Caki2 (cell line): ENCODE data around the gene C9orf50. TPM values are rescaled to one million over a fixed set of nuclear protein-coding genes. Genes with fewer than 3 reads are reported as not detected.
"Not testable (repeated sequence)": the region's sequence is repeated elsewhere in the genome, so short reads cannot be mapped to it uniquely, and the experiment has no call there.

Experiments
- DNase-seq: peaks from one replicate; pipeline ENCODE4 v3.0.0-alpha.2; 2015; ENCODE audit warnings: low read depth
- in situ Hi-C: cut with HindIII; loops from 2 replicates; pipeline ENCODE4 v1.10.0; 2016; ENCODE audit warnings: low sequenced_read_pairs, low pct_unique_long_range_greater_than_20kb, mixed read lengths
- total RNA-seq: library from RNA; depleted of rRNA; stranded (reverse); fragments of >200 nt; shearing (Covaris generic); gene quantifications from 2 replicates; pipeline ENCODE4 v1.2.3, GENCODE V29; 2014; ENCODE audit warnings: low replicate concordance; rRNA removed

Gene C9orf50
- total RNA-seq = not detected in 2 replicates

DNA sequence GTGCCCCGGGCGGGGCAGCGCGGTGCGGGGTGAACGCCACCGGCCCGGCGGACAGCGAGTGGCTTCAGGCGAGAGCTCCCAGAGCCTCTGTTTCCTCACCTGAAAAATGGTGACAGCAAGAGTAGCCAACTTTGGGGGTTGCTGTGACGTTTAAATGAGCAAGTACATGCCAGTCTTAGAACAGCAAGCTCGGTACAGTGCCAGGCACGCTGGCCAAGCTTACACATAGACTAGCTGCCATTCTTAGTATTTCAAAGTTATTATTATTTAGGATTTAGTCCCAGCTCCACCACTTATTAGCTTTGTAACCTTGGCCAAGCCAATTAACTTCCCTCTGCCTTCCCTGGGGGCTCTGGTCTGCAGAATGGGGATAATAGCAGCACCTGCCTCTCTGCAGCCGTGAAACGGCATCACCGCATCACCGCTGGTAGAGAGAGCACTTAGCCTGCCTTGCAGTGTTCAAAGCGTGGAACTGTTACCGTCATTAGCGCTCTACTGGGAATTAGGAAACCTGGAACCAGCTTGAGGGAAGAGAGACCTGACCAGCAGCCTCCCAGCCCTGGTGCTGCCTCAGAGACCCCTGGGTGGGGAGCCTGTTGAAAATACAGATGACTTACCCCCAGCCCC is at the start of gene C9orf50:
Gene C9orf50 (minus strand): TSS at position 433 of the 627 bp plus-strand sequence. CDS start 527 bp downstream, outside the sequence.
- in situ Hi-C loops = no loop called here
- DNase-seq = no peak

DNA sequence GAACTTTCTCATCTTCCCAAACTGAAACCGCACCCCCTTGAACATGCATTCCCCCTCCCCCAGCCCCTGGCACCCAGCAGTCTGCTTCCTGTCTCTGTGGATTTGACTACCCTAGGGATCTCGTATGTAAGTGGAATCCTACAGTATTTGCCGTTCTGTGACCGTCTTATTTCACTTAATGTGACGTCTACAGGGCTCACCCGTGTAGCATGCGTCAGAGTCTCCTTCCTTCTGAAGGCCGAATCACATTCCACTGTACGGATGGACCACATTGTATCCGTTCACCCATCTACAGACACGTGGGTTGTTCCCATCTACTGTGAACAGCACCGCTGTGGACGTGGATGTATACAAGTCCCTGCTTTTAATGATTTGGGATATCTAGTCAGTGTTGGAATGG is 49.0 kb upstream of the C9orf50 start:
- in situ Hi-C loops = no loop called here
- DNase-seq = no peak

DNA sequence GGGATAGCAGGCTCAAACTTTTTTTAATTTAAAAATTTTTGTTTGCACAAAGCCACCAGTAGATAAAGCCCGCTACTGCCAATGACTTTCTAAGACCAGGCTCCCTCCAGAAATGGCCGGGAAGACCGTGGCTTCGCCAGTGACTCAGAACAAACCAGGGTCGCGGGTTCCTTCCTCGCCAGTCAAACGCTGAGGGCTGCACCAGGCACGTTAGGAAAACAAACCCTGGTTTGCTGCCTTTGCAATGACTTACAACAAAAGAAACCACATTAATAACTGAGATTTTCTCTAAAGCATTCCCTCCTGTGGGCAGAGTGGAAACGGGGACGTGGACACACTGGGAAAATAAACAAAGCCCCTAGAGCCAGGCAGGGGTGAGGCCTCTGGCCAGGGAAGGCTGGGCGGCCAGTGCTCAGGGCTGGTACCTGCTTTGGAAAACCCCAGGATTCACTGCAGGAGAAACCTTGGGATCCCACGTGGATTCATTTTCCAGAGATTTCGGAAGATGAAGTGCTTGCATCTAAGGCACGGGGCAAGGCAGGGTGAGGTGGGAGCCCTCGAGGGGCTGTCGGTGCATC is 48.3 kb upstream of the C9orf50 start:
- in situ Hi-C loops = no loop called here
- peak; percentile 56 for DNase-seq

- no peak for DNase-seq
- in situ Hi-C loops = no loop called here
Observed at GRCh38 chr9:129667850-129668249, 46.9 kb upstream of the C9orf50 start.

- in situ Hi-C loops = no loop called here
- no peak for DNase-seq
Observed at GRCh38 chr9:129667378-129667777, 46.5 kb upstream of the C9orf50 start.

GRCh38 chr9:129666575-129666974 is 45.7 kb upstream of the C9orf50 start:
- no peak for DNase-seq
- in situ Hi-C loops = no loop called here

DNA sequence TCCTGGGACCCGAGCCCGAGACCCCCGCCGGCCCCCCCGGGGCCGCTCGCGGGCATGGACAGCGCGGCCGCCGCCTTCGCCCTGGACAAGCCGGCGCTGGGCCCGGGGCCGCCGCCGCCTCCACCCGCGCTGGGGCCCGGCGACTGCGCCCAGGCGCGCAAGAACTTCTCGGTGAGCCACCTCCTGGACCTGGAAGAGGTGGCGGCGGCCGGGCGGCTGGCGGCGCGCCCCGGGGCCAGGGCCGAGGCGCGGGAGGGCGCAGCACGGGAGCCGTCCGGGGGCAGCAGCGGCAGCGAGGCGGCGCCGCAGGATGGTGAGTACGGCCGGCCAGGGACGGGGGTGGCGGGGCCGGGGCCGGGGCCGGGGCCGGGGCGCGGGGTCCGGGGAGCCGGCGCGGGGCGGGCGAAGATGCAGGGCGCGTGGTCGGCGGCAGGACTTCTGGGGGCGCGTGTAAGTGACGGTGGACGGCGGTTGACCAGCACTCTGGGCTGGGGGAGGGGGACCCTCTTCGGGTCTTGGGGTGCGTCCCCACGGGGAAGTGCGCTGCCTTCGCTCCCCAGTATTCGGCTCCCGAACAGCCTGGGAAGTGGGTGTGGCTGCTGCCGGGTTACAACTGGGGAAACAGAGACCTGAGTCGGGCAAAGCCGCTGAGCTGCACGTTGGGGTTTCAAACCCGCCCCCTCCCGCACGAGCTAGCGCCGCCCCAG is 45.1 kb upstream of the C9orf50 start:
- DNase-seq = no peak
- in situ Hi-C loops = no loop called here

DNA sequence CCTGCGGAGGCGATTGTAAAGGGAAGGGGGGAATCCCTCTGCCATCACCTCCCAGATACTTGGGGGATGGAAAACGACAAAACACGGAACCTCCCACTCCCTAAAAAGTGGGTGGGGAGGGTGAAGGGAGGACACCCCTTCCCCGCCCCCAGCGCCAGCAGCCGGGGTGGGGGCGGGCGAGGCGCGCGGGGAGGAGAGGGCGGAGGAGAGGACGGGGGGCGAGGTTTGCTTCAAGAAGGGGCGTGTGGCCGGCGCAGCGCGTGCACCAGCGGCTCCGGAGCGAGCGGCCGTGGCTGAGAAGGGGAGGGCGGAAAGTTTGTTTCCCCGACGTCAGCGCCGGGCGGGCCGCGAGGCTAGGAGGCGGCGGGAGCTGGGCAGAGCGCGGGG is 44.5 kb upstream of the C9orf50 start, which contains the start of gene PRRX2:
Gene PRRX2 (plus strand): TSS at position 259 of the 387 bp plus-strand sequence. CDS start 221 bp downstream, outside the sequence.
- in situ Hi-C loops = no loop called here
- no peak for DNase-seq

GRCh38 chr9:129664746-129665388 is 44.0 kb upstream of the C9orf50 start:
- DNase-seq = no peak
- in situ Hi-C loops = no loop called here

DNA sequence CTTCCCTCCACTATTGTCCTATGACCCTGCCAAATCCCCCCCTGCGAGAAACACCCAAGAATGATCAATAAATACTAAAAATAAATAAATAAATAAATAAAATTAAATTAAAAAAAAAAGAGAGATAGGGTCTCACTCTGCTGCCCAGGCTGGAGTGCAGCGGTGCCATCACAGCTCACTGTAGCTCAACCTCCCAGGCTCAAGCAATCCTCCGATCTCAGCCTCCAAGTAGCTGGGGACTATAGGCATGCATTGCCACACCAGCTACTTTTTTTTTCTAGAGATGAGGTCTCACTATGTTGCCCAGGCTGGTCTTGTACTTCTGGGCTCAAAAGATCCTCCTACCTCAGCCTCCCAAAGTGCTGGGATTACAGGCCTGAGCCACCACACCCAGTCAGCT is 41.3 kb upstream of the C9orf50 start:
- in situ Hi-C loops = not testable (repeated sequence)

DNA sequence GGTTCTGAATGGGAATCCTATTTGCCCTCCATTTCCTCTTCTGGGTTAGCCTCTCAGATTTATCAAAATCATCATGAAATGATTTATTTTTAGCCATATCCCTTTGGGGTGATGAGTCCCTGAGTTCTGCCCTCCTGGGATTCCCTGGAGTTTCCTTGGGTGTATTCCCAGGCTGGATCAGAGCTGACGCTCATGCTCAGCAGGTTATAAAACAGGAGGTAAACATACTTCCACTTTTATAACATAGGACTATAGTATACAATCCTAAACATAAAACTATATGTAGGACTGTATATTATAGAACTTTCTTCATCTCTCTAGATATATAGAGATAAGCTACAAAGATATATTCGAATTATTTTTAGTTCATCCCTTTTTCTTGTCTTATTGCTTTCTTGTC is 40.1 kb upstream of the C9orf50 start:
- in situ Hi-C loops = no loop called here
- DNase-seq = no peak

More for the DNA sequence above, 41.3 kb upstream of the C9orf50 start:
- DNase-seq = not testable (repeated sequence)

DNA sequence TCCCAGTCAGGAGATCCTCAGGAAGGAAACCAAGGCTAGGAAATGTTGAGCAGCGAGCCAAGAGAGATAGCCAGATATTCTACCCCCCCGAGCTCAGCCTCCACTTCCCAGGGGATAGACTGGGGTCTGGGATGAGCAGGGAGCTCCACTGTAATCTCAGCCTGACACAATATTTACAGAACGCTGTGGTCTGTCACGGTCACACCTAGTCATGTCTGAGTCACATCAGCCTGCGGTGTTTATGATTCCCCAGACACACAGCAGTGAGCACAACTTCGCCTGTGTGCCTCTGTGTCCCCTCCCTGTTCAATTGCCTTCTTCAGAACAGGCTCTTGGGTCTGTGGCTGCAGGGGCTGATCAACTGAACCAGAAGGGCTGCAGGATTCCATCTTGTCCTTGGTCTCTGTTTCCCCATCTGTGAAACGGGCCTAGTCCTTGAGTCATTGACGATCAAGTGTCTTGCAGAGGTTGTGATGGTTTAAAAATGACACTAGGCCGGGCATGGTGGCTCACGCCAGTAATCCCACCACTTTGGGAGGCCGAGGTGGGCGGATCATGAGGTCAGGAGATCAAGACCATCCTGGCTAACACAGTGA is 36.0 kb upstream of the C9orf50 start:
- in situ Hi-C loops = no loop called here
- DNase-seq = peak; percentile 79

GRCh38 chr9:129655696-129656095 is 34.8 kb upstream of the C9orf50 start:
- no peak for DNase-seq
- in situ Hi-C loops = no loop called here

GRCh38 chr9:129655154-129655553 is 34.3 kb upstream of the C9orf50 start:
- no peak for DNase-seq
- in situ Hi-C loops = no loop called here

- DNase-seq = no peak
- in situ Hi-C loops = no loop called here
Observed at GRCh38 chr9:129654554-129655040, 33.7 kb upstream of the C9orf50 start.

- in situ Hi-C loops = no loop called here
- DNase-seq = no peak
Observed at GRCh38 chr9:129653823-129654553, 33.1 kb upstream of the C9orf50 start.

- in situ Hi-C loops = no loop called here
- DNase-seq = no peak
Observed at GRCh38 chr9:129650680-129651235, 29.9 kb upstream of the C9orf50 start.
